HepG2 (cell line): Measurements from ENCODE around the gene KCNMA1.

Source experiments
- EP300 ChIP-seq, 3 experiments: sonication (generic) in 1 of 3; formaldehyde crosslinking in 1 of 3; IDR thresholded peaks; 2 replicates each; pipeline versions ENCODE4 v1.5.1 to v1.6.1; 2011 to 2020; ENCODE audit warnings: low read depth in 2 of 3, low read length in 2 of 3, borderline replicate concordance in 1 of 3, improper control_type of control experiment in 1 of 3, mild to moderate bottlenecking in 1 of 3, missing genetic modification reagents in 1 of 3, moderate library complexity in 1 of 3
- EZH2 ChIP-seq: conservative IDR thresholded peaks from 2 replicates; pipeline ENCODE4 v1.6.1; 2012; ENCODE audit warnings: mild to moderate bottlenecking, low read depth, low read length, moderate library complexity
- PBX2 ChIP-seq: IDR thresholded peaks from 2 replicates; pipeline ENCODE4 v1.6.1; 2016; ENCODE audit warnings: control low read depth
- PHF8 ChIP-seq: sonication (generic); formaldehyde crosslinking; IDR thresholded peaks from 2 replicates; pipeline ENCODE4 v1.5.0; 2020; ENCODE audit warnings: missing genetic modification reagents
- POLR2A ChIP-seq, 2 experiments: IDR thresholded peaks; 2 replicates each; pipeline ENCODE4 v1.6.1; 2011; ENCODE audit warnings: low read depth in 2 of 2, low read length in 2 of 2, mild to moderate bottlenecking in 1 of 2, moderate library complexity in 1 of 2; ENCODE audit not compliant: insufficient read depth in 1 of 2
- POLR2AphosphoS2 ChIP-seq: IDR thresholded peaks from 2 replicates; pipeline ENCODE4 v1.6.1; 2011; ENCODE audit warnings: low read depth, low read length, improper control_type of control experiment
- RAD21 ChIP-seq: fragments of 450-650 bp; formaldehyde crosslinking; IDR thresholded peaks from 2 replicates; pipeline ENCODE4 v1.5.0; 2020; ENCODE audit warnings: mild to moderate bottlenecking
- SP1 ChIP-seq, 2 experiments: fragments of 450-650 bp in 1 of 2; sonication (generic) in 1 of 2; formaldehyde crosslinking in 1 of 2; IDR thresholded peaks; 2 replicates each; pipeline versions ENCODE4 v1.4.0 to v1.6.1; 2016 to 2020; ENCODE audit warnings: missing genetic modification reagents in 1 of 2
- ZNF121 ChIP-seq: sonication (generic); formaldehyde crosslinking; IDR thresholded peaks from 2 replicates; pipeline ENCODE4 v1.5.0; 2020; ENCODE audit warnings: mild to moderate bottlenecking, missing genetic modification reagents
- TF ChIP-seq, protein P1 (sequence below): sonication (generic); formaldehyde crosslinking; IDR thresholded peaks from 2 replicates; pipeline ENCODE4 v1.5.0; 2020; ENCODE audit warnings: mild to moderate bottlenecking, missing genetic modification reagents, moderate library complexity
- TF ChIP-seq, protein P2 (sequence below): sonication (generic); formaldehyde crosslinking; IDR thresholded peaks from 2 replicates; pipeline ENCODE4 v1.5.1; 2020; ENCODE audit warnings: missing genetic modification reagents, mild to moderate bottlenecking, borderline replicate concordance

DNA sequence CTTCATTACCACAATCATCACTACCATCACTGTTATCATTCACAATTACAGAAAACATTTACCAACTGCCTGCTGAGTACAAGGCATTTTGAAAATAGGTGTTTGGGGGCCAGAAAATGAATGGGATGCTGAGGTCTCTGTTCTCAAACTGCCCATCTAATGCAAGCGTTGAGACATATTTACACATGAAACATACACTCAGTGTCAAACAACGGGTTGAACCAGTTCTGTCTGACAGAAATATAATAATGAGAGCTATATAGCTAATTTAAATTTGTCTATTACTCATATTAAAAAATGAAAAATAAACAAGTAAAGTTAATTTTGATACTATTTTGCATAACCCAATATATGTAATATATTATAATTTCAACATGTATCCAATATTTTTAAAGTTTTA, 303.1 kb downstream of the KCNMA1 start:
- no peak for TF ChIP-seq ZNF121 (CRISPR knock-in tag)
- TF ChIP-seq POLR2A (IDR thresholded peaks at IDR 0.05; ENCODE audit: insufficient read depth in 1 of 2, low read depth in 2 of 2, low read length in 2 of 2) = no peak
- no peak for TF ChIP-seq PBX2
- TF ChIP-seq, protein P1, sequence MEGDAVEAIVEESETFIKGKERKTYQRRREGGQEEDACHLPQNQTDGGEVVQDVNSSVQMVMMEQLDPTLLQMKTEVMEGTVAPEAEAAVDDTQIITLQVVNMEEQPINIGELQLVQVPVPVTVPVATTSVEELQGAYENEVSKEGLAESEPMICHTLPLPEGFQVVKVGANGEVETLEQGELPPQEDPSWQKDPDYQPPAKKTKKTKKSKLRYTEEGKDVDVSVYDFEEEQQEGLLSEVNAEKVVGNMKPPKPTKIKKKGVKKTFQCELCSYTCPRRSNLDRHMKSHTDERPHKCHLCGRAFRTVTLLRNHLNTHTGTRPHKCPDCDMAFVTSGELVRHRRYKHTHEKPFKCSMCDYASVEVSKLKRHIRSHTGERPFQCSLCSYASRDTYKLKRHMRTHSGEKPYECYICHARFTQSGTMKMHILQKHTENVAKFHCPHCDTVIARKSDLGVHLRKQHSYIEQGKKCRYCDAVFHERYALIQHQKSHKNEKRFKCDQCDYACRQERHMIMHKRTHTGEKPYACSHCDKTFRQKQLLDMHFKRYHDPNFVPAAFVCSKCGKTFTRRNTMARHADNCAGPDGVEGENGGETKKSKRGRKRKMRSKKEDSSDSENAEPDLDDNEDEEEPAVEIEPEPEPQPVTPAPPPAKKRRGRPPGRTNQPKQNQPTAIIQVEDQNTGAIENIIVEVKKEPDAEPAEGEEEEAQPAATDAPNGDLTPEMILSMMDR (CRISPR knock-in tag) = no peak
- TF ChIP-seq PHF8 (CRISPR knock-in tag) = no peak
- TF ChIP-seq SP1 (IDR thresholded peaks at IDR 0.05) = no peak
- TF ChIP-seq SP1 (CRISPR knock-in tag; IDR thresholded peaks at IDR 0.05) = no peak
- no peak for TF ChIP-seq EP300 (IDR thresholded peaks at IDR 0.05; ENCODE audit: low read depth in 2 of 2, low read length in 2 of 2)
- TF ChIP-seq EP300 (CRISPR knock-in tag; IDR thresholded peaks at IDR 0.05; ENCODE audit: borderline replicate concordance) = no peak
- TF ChIP-seq, protein P2, sequence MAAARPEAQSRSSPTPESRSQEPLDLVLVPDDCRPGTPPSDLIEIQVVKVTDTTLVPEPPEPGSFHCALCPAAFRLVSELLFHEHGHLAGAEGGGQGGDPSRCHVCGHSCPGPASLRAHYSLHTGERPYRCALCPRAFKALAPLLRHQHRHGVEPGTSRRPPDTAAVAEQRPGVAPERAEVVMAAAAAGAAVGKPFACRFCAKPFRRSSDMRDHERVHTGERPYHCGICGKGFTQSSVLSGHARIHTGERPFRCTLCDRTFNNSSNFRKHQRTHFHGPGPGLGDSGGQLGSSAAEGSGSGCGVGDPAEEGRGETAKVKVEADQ (CRISPR knock-in tag) = no peak
- no peak for TF ChIP-seq POLR2AphosphoS2
- TF ChIP-seq RAD21 (CRISPR knock-in tag) = no peak
- TF ChIP-seq EZH2 = no peak
